SW 1271 (cell line): ENCODE measurements around the gene PDE6B.
"Not testable (repeated sequence)": the region's sequence is repeated elsewhere in the genome, so short reads cannot be mapped to it uniquely, and the experiment has no call there.

Experiments used
- DNase-seq, 2 experiments: peaks; one replicate each; lab custom pipeline; 2025; lab: John Stamatoyannopoulos, UW

Gene PDE6B

DNA sequence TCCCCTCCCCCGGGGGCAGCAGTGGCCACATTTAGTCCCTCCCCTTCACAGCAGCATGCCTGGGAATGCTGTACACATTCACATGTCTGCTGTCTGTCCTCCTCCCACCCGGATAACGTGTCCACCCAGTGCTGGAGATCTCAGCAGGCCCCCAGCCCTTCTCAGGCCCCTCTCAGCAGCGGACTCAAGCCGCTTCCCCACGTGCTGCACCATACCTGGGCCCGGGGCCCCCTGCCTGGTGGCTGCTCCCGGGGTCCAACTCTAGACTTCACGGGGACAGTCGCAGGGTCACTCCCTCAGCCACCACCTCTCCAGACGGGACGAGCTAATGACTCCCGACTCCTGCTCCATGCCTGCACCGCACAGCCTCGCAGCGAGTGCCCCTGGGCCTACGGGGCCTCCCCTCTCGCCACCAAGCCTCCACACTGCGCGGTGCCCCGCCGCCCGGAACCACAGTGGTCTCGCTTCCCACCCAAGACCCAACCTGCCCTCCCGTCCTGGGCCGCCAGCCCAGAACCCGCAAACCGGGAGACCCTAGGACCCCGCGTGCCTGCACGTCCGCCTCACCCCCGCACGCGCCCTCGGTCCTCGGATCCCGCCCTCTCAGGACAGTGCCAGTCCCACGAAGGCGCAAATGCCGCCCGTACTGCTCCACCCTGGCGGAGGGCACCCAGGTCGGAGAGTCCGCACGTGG lies 79.0 kb downstream of the PDE6B start:
- DNase-seq = no peak

GRCh38 chr4:704971-705277 lies 79.6 kb downstream of the PDE6B start:
- DNase-seq = no peak

DNA sequence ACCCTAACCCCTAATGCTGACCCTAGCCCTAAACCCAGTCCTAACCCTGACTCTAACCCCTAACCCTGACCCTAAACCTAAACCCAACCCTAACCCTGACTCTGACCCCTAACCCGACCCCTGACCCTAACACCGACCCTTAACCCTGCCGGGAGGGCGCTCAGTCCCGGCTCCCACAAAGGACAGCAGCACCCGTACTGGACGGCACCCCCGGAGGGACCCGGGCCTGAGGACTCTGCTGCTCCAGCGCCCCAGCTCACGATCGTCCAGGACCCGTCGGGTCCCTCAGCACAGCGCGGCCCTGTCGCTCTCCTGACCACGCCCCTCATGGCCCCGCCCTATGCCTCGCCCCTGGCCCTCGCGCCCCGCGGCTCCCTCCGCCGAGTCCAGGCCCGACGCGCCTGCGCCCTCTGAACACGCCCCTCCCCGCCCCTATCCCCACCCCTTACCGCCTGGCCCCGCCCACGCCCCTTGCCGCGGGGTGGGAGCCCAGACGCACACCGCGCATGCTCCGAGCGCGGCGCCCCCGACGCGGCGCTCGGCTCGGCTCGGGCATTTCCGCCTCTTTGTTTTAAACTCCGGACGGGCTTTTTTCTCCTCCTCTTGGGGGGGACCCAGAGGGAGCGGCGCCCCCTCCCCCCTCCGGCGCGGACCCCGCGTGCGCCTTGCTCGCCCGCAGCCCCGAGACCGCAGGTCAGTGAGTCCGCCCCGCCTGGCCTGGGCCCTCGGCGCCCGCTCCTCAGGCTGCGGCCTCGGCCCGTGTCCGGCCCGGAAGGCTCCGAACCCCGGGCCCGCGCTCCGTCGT lies 80.1 kb downstream of the PDE6B start, which contains the start of gene PCGF3:
Gene PCGF3 (plus strand): TSS at position 555 of the 805 bp plus-strand sequence. CDS start 27,849 bp downstream, outside the sequence.
- peak; percentile 70 to 86 for DNase-seq

- not testable (repeated sequence) for DNase-seq
Measured at GRCh38 chr4:706083-706633, 80.8 kb downstream of the PDE6B start.

GRCh38 chr4:706834-707598 lies 81.6 kb downstream of the PDE6B start:
- no peak for DNase-seq

DNA sequence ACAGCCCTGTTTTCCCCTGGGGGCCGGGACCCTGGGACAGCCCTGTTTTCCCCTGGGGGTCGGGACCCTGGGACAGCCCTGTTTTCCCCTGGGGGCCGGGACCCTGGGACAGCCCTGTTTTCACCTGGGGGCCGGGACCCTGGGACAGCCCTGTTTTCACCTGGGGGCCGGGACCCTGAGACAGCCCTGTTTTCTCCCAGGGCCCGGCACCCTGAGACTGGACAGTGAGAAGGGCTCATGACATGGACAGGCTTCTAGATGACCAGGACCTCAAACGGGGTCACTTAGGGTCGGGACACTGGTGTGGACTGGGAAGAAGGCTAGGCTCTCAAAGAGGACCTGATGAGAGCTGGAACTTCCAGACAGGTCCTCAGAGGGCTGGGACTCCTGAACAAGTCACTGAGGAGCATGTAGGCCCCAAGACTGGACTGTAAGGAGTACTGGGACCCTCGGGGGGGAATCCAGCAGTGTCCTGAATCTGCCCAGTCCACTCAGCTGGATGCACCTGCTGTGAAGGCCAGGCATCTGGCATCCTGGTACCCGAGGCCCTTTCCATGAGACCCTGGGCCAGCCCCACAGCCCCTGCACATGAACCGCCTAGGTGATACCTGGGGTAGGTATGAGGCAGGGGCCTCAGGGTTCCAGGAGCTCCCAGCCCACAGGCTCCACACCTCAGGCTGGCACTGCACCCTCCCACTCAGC lies 82.7 kb downstream of the PDE6B start:
- DNase-seq = no peak

GRCh38 chr4:708631-708933 lies 83.2 kb downstream of the PDE6B start:
- DNase-seq = no peak

- no peak for DNase-seq
Measured at GRCh38 chr4:709348-709747, 84.0 kb downstream of the PDE6B start.

DNA sequence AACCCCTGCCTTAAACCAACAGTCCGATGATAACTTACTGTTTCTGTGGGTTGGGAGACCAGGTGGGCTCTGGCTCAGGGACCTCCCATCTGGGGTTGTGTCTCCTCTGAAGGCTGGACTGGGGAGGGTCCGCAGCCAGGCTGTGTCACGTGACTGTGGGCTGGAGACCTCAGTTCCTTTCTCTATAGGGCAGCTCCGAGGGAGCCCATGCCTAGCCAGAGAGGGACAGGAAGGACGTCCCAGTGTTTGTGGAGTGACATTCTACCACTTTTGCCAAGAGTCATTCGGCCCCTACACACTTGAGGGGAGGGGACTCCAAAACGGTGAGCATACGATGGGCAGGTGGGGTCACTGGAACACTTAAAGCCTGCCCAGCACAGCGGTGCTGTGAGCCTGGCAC lies 84.7 kb downstream of the PDE6B start:
- no peak for DNase-seq

- DNase-seq = no peak
Measured at GRCh38 chr4:710916-711315, 85.5 kb downstream of the PDE6B start.

GRCh38 chr4:712093-712492 lies 86.7 kb downstream of the PDE6B start:
- no peak for DNase-seq

DNA sequence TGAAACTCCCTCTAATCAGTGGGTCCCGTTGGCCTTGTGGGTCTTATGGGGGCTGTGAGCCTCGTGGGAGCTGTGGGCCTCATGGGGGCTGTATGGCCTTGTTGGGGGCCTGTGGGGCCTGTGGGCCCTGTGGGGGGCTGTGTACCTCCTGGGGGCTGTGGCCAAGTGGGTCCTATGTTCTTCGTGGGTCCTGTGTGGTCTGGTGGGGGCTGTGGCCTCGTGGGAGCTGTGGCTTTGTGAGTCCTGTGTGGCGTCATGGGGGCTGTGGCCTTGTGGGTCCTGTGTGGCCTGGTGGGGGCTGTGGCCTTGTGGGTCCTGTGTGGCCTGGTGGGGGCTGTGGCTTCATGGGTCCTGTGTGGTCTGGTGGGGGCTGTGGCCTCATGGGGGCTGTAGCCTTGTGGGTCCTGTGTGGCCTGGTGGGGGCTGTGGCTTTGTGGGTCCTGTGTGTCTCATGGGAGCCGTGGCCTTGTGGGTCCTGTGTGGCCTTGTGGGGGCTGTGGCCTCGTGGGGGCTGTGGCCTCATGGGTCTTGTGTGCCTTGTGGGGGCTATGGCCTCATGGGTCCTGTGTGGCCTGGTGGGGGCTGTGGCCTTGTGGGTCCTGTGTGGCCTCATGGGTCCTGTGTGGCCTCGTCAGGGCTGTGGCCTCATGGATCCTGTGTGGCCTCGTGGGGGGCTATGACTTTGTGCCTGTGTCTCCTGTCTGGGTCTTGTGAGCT lies 87.7 kb downstream of the PDE6B start:
- DNase-seq = no peak

- DNase-seq = no peak
Measured at GRCh38 chr4:714087-714486, 88.7 kb downstream of the PDE6B start.

DNA sequence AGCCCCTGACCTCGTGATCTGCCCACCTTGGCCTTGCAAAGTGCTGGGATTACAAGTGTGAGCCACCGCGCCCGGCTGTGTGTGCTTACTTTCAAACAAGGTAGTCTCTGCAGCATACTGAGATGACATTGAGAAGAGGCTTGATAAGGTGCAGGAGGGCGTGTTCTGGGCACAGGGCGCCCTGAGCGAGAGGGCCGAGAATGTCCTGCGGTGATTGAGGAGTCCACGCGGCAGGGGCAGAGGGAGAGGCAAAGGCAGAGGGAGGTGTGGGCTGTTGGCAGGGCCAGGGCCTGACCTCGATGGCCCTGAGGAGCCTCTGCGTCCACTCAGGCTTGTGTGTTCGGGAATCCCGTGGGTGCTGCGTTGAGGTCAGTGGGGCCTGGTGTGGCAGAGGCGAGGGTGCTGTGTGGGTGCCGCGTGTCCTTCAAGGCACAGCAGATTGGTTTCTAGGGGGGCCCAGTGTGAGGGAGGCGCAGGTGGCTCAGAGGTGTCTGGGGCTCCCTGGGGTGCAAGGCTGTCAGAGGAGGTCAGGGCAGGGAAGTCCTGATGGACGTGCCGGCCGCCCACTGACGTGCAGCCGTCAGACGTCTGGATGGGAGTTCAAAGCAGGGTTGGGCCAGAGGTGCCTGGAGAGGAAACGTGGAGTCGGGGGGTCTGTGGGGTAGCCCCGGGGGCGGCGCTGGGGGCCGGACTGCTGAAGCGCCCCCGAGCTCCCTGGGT lies 92.4 kb downstream of the PDE6B start:
- DNase-seq = no peak

- DNase-seq = no peak
Measured at GRCh38 chr4:718460-718859, 93.1 kb downstream of the PDE6B start.
